ENCODE measurements around the gene ZBTB24.

DNA sequence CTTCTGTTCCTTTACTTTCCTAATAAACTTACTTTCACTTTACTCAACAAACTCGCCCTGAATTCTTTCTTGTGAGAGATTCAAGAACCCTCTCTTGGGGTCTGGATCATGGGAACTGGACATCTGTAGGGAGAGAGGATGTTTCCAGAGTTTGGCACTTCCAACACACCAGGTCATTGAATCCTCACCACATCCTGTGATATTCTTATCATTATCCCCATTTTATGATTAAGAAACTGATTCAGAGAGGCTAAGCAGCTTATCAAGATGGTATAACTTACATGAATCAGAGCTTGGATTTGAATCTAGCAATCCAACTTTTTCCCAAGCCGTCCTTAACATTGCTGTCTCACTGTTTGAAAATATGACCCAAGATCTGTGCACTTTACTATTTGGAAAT is 58.1 kb downstream of the ZBTB24 start:
- TF ChIP-seq, protein P1, sequence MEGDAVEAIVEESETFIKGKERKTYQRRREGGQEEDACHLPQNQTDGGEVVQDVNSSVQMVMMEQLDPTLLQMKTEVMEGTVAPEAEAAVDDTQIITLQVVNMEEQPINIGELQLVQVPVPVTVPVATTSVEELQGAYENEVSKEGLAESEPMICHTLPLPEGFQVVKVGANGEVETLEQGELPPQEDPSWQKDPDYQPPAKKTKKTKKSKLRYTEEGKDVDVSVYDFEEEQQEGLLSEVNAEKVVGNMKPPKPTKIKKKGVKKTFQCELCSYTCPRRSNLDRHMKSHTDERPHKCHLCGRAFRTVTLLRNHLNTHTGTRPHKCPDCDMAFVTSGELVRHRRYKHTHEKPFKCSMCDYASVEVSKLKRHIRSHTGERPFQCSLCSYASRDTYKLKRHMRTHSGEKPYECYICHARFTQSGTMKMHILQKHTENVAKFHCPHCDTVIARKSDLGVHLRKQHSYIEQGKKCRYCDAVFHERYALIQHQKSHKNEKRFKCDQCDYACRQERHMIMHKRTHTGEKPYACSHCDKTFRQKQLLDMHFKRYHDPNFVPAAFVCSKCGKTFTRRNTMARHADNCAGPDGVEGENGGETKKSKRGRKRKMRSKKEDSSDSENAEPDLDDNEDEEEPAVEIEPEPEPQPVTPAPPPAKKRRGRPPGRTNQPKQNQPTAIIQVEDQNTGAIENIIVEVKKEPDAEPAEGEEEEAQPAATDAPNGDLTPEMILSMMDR (IDR thresholded peaks at IDR 0.05): no peak
- TF ChIP-seq POLR2AphosphoS5 (IDR thresholded peaks at IDR 0.05; ENCODE audit: low read depth, low read length): no peak

Data from Panc1 (cell line).